Lower leg skin (tissue), 3 donors: ENCODE data around the gene FGF22.

ENCODE experiments used
- POLR2A ChIP-seq, 2 donors: fragments of 450-650 bp; IDR thresholded peaks; one replicate each; pipeline ENCODE4 v1.6.1; 2016 to 2017; ENCODE audit warnings: antibody characterized with exemption in 2 of 2, mild to moderate bottlenecking in 1 of 2, moderate library complexity in 1 of 2
- TF ChIP-seq, protein P1 (sequence below), 3 donors: fragments of 450-650 bp; IDR thresholded peaks; one replicate each; pipeline ENCODE4 v1.5.1; 2016; ENCODE audit warnings: antibody characterized with exemption in 3 of 3, mild to moderate bottlenecking in 3 of 3, moderate library complexity in 2 of 3

DNA sequence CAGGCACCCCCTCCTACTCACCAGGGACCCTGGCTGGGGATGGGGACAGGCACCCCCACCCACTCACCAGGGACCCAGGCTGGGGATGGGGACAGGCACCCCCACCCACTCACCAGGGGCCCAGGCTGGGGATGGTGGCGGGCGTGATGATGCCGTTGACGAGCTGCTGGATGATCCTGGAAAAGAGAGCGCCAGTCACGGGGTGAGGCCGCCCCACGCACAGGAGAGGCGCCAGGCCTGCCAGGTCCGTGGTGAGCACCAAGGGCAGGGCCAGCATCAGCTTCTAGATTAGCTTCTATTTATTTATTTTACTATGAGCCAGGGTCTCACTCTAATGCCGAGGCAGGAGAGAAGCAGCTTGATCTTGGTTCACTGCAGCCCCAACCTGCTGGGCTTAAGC lies 10.4 kb downstream of the FGF22 start:
- TF ChIP-seq, protein P1, sequence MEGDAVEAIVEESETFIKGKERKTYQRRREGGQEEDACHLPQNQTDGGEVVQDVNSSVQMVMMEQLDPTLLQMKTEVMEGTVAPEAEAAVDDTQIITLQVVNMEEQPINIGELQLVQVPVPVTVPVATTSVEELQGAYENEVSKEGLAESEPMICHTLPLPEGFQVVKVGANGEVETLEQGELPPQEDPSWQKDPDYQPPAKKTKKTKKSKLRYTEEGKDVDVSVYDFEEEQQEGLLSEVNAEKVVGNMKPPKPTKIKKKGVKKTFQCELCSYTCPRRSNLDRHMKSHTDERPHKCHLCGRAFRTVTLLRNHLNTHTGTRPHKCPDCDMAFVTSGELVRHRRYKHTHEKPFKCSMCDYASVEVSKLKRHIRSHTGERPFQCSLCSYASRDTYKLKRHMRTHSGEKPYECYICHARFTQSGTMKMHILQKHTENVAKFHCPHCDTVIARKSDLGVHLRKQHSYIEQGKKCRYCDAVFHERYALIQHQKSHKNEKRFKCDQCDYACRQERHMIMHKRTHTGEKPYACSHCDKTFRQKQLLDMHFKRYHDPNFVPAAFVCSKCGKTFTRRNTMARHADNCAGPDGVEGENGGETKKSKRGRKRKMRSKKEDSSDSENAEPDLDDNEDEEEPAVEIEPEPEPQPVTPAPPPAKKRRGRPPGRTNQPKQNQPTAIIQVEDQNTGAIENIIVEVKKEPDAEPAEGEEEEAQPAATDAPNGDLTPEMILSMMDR (IDR thresholded peaks at IDR 0.05) = no peak
- TF ChIP-seq POLR2A (IDR thresholded peaks at IDR 0.05) = no peak
